Peyer's patch (tissue), 4 donors: ENCODE results near the gene AKNA. TPM values are rescaled to one million over a fixed set of nuclear protein-coding genes. Genes with fewer than 3 reads are reported as not detected.

Experiments used
- DNase-seq, 3 donors: peaks; one replicate each; pipeline ENCODE4 v3.0.0-alpha.2; 2017 to 2019
- H3K27ac ChIP-seq, 4 donors: fragments of 200-600 bp; sonication (generic); one replicate each; pipeline ENCODE4 v1.5.1; 2016 to 2019
- H3K27me3 ChIP-seq, 2 donors: fragments of 200-600 bp; sonication (generic); one replicate each; pipeline ENCODE4 v1.5.1; 2019
- H3K36me3 ChIP-seq, 3 donors: fragments of 200-600 bp; sonication (generic); one replicate each; pipeline ENCODE4 v1.5.1; 2016 to 2019
- H3K4me1 ChIP-seq, 4 donors: fragments of 200-600 bp; sonication (generic); one replicate each; pipeline ENCODE4 v1.5.1; 2016 to 2019
- H3K4me3 ChIP-seq, 4 donors: fragments of 200-600 bp; sonication (generic); 1 replicate in 3 of 4; 2 replicates in 1 of 4; pipeline ENCODE4 v1.5.1; 2016 to 2019; ENCODE audit warnings: mild to moderate bottlenecking in 1 of 4
- H3K9me3 ChIP-seq, 4 donors: fragments of 200-600 bp; sonication (generic); one replicate each; pipeline ENCODE4 v1.5.1; 2016 to 2019; ENCODE audit warnings: mild to moderate bottlenecking in 1 of 4
- POLR2A ChIP-seq, 2 donors: fragments of 450-650 bp; IDR thresholded peaks; one replicate each; pipeline ENCODE4 v1.5.1; 2017; ENCODE audit warnings: antibody characterized with exemption in 2 of 2, mild to moderate bottlenecking in 2 of 2, moderate library complexity in 2 of 2
- total RNA-seq, 4 donors: library from RNA; depleted of rRNA; stranded (reverse); fragments of >200 nt; gene quantifications; one replicate each; pipeline ENCODE4 v1.1.0, GENCODE V29; 2016
- TF ChIP-seq, protein P1 (sequence below), 6 experiments: fragments of 450-650 bp in 4 of 6; fragments of 200-600 bp in 2 of 6; sonication (generic) in 1 of 6; IDR thresholded peaks; one replicate each; pipeline ENCODE4 v1.5.1; 2017 to 2019; ENCODE audit warnings: antibody characterized with exemption in 6 of 6, mild to moderate bottlenecking in 3 of 6, moderate library complexity in 1 of 6

AKNA gene
- total RNA-seq, 4 donors from 2014 or later: 41.7 to 174 (median 75.0) TPM

- TF ChIP-seq POLR2A (IDR thresholded peaks at IDR 0.05): no peak
- TF ChIP-seq, protein P1, sequence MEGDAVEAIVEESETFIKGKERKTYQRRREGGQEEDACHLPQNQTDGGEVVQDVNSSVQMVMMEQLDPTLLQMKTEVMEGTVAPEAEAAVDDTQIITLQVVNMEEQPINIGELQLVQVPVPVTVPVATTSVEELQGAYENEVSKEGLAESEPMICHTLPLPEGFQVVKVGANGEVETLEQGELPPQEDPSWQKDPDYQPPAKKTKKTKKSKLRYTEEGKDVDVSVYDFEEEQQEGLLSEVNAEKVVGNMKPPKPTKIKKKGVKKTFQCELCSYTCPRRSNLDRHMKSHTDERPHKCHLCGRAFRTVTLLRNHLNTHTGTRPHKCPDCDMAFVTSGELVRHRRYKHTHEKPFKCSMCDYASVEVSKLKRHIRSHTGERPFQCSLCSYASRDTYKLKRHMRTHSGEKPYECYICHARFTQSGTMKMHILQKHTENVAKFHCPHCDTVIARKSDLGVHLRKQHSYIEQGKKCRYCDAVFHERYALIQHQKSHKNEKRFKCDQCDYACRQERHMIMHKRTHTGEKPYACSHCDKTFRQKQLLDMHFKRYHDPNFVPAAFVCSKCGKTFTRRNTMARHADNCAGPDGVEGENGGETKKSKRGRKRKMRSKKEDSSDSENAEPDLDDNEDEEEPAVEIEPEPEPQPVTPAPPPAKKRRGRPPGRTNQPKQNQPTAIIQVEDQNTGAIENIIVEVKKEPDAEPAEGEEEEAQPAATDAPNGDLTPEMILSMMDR (IDR thresholded peaks at IDR 0.05): no peak
- H3K4me3 ChIP-seq: no peak overlapping the region
- no peaks in the 10 kb centered on the region for H3K9me3 ChIP-seq
- H3K27ac ChIP-seq: peak overlapping the region in 1 of 4 donors; percentile 38
- peaks cover 0 to 10% (median 3%) of the 10 kb centered on the region in 4 donors for H3K4me1 ChIP-seq
- peaks cover 0 to 97% (median 7%) of the 10 kb centered on the region in 3 donors for H3K36me3 ChIP-seq
- no peaks in the 10 kb centered on the region for H3K27me3 ChIP-seq
- no peak for DNase-seq
Observed at GRCh38 chr9:114344188-114344566, 43.6 kb downstream of the AKNA start.

- no peak overlapping the region for H3K4me3 ChIP-seq
- peaks cover 0 to 6% (median 2%) of the 10 kb centered on the region in 4 donors for H3K4me1 ChIP-seq
- H3K27me3 ChIP-seq: no peaks in the 10 kb centered on the region
- H3K27ac ChIP-seq: peak overlapping the region in 1 of 4 donors; percentile 59
- no peaks in the 10 kb centered on the region for H3K9me3 ChIP-seq
- H3K36me3 ChIP-seq: peaks cover 0 to 99% (median 7%) of the 10 kb centered on the region in 3 donors
- TF ChIP-seq POLR2A (IDR thresholded peaks at IDR 0.05): no peak
- TF ChIP-seq, protein P1 (IDR thresholded peaks at IDR 0.05): no peak
- DNase-seq: no peak
Observed at GRCh38 chr9:114343471-114344187, 44.2 kb downstream of the AKNA start.

DNA sequence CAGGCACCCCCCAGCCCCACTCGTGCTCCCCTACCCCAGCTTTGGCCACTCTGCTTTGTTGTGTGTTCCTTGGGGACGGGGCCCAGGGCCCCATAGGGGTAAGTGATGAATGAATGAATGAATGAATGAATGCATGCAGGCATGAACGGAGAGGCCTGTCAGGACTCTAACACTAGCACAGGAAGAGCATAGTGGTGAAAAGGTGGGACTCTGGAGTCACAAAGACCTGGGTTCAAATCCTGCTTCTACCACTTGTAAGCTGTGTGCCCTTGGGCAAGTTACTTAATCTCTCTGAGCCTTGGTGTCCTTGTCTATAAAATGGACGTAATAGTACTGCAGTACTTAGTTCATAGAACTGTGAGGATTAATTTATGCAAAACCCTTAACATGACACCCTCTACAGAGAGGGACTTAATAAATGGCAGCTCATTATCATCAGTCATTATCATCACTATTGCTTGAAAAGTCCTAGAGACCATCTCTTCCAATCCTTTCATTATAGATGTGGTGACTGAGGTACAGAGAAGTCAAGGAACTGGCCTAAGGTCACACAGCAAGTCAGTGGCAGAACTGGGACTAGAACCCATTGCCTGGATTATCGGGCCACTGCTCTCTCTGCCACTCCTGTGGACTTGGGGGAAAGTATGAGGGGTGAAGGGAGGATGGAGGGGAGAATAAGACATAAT is 44.9 kb downstream of the AKNA start:
- H3K36me3 ChIP-seq: peaks cover 0 to 99% (median 4%) of the 10 kb centered on the region in 3 donors
- TF ChIP-seq POLR2A (IDR thresholded peaks at IDR 0.05): no peak
- TF ChIP-seq, protein P1 (IDR thresholded peaks at IDR 0.05): no peak

GRCh38 chr9:114341991-114342390 is 45.8 kb downstream of the AKNA start:
- Histone ChIP-seq H3K27ac (no peak overlapping the region), H3K27me3 (no peaks in the 10 kb centered on the region), H3K4me3 (no peak overlapping the region), H3K9me3 (no peaks in the 10 kb centered on the region), H3K36me3 (peaks cover 0 to 99% (median 4%) of the 10 kb centered on the region in 3 donors), H3K4me1 (no peaks in the 10 kb centered on the region)
- TF ChIP-seq, protein P1 (IDR thresholded peaks at IDR 0.05): no peak
- no peak for TF ChIP-seq POLR2A (IDR thresholded peaks at IDR 0.05)
- no peak for DNase-seq

More for the DNA sequence above, 44.9 kb downstream of the AKNA start:
- no peak overlapping the region for H3K4me3 ChIP-seq
- no peaks in the 10 kb centered on the region for H3K27me3 ChIP-seq
- no peaks in the 10 kb centered on the region for H3K4me1 ChIP-seq
- H3K27ac ChIP-seq: no peak overlapping the region
- DNase-seq: no peak
- no peaks in the 10 kb centered on the region for H3K9me3 ChIP-seq

GRCh38 chr9:114341152-114341830 is 46.5 kb downstream of the AKNA start:
- Histone ChIP-seq H3K27ac (no peak overlapping the region), H3K4me1 (no peaks in the 10 kb centered on the region), H3K27me3 (no peaks in the 10 kb centered on the region), H3K36me3 (peaks cover 0 to 99% (median 4%) of the 10 kb centered on the region in 3 donors), H3K9me3 (no peaks in the 10 kb centered on the region), H3K4me3 (no peak overlapping the region)
- DNase-seq: no peak
- TF ChIP-seq, protein P1 (IDR thresholded peaks at IDR 0.05): no peak
- no peak for TF ChIP-seq POLR2A (IDR thresholded peaks at IDR 0.05)
